ENCODE results near the gene PLEKHA4.
"Not testable (repeated sequence)": the region's sequence is repeated elsewhere in the genome, so short reads cannot be mapped to it uniquely, and the experiment has no call there.

PLEKHA4 gene

DNA sequence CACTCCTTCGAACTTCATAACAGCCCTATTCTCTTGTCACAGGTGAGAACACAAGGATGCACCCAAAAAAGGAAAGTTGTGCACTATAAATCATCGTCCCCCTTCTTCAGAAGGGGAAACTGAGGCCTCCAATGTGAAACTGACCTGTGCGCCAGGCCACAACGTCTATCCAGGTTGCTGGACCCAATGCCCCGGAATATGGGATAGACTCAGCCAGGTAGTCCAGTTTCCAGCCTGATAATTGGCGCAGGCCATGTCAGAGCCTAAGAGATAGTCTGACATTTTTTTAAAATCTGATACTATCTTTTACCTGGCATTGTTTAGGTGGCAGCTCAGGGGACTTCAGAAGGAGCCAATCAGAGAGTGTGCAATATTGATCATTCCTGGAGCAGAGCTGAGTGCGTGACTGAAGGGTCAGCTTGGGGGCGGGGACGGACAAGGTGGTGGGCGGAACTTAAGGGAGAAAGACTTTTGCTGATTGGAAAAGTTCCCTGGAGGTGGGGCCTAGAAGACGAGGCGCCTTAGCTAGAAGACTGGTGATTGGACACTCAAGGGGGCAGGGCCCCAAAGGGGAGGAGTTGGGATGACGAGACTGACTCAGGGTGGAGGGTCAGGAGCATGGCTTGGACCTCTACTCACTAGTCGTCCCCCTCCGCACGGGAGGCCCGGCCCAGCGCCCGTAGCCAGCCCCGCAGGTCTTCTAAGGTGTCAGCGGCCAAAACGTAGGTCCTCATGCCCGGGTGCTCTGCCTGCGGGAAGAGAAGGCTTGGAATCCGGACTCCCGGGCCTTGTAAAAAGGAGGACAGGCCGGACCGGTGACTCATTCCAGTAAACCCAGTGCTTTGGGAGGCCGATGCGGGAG, 8.5 kb downstream of the PLEKHA4 start:
- no peak for DNase-seq

DNA sequence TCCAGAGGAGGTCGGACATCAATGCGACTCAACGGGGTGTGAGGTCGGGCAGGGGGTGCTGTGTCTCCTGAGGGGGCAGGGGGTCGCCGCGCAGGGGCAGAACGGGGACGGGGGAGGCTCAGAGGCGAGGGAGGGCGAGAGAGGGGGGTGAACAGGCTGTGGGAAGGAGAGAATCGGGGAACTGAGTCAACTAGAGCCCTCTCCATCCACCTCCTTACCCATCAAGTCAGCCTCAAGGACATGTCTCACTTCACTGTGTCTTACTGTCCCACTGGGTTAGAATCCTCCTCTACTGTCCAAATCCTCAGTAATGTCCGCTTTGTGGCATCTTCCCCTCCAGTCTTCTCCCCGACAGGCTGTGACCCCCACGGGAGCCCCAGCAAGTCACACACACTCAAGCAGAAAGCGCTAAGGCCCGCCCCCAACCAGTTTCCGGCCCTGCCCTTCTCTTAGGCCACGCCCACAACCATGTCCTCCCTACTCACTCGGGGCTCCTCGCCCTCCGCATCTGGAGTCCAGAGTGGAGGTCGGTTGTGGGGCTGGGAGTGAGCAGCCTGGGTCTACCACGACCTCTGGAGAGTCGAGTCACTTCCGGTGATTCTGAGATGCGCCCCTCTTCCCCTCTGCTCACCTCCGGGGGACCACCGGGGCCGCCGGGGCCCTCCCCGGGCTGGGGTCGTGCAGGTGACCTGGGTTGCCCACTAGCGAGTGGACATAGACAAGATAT, 9.3 kb downstream of the PLEKHA4 start:
- DNase-seq = no peak

GRCh38 chr19:48856921-48857320, 11.5 kb downstream of the PLEKHA4 start:
- DNase-seq = no peak

GRCh38 chr19:48854103-48854502, 14.3 kb downstream of the PLEKHA4 start:
- DNase-seq = no peak

GRCh38 chr19:48853483-48853882, 14.9 kb downstream of the PLEKHA4 start:
- DNase-seq = no peak

DNA sequence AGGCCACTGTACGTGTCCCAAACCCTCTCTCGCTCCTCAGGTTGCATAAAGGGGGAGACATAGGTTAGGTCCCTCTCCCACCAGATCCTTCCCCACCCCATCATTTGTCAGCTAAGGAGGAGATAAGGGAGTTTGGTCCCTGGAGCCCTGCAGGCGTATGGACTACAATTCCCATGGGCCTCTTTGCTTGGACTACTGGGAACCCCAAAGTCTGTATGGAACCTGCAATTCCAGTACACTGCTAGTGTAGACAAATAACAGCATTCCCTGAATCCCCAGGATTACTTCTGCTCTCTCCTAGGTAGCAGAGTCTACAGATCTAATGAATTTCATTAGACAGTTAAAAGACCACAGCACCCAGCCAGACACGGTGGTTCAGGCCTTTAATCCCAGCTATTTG, 16.1 kb downstream of the PLEKHA4 start:
- DNase-seq = no peak

- DNase-seq = not testable (repeated sequence)
These were observed 21.8 kb downstream of the PLEKHA4 start for GRCh38 chr19:48846659-48847058.

- no peak for DNase-seq
These were observed 23.0 kb downstream of the PLEKHA4 start for GRCh38 chr19:48845384-48845783.

DNA sequence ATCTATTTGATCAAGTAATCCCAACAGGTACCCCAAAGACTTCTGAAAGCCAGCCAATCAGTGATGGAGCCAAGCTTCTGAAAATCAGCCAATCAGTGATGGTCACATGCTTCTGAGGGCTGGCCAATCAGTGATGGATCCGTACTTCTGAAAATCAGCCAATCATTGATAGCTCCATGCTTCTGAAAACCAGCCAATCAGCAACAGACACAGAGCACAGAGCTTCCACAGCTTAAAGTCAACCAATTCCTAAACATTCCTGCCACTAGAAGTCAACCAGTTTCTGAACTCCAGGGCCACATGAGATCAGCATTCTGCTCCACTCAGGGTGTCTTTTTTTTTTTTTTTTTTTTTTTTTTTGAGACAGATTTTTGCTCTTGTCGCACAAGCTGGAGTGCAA, 23.9 kb downstream of the PLEKHA4 start:
- DNase-seq = no peak

- DNase-seq = no peak
These were observed 25.6 kb downstream of the PLEKHA4 start for GRCh38 chr19:48842789-48843162.

DNA sequence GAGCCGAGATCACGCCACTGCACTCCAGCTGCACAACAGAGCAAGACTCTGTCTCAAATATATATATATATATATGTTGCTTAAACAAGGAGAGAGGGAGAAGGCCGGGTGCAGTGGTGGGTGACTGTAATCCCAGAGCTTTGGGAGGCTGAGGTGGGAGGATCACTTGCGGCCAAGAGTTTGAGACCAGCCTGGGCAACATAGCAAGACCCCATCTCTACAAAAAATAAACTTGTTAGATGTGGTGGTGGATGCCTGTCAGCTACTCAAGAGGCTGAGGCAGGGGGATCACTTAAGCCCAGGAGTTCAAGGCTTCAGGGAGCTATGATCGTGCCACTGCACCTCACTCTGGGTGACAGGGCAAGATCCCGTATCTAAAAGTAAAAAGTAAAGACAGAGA, 26.8 kb downstream of the PLEKHA4 start:
- no peak for DNase-seq

- DNase-seq = no peak
These were observed 27.4 kb downstream of the PLEKHA4 start for GRCh38 chr19:48841047-48841446.

DNA sequence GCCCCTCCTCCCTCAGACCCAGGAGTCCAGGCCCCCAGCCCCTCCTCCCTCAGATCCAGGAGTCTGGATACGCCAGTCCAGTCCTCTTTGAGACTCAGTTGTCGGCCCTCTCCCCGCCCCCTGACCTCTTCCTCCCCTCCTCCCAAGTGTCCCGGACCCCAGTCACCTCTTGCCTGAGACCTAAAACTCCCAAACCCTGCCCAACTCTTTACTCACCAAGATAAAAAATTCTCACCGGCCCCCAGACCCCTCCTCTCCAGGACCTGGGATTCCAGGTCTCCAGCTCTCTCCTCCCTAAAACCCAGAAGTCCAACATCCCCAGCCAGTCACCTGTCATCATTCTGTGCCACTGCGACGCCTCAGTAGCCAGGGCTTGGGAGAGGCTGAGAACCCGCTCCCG, 30.7 kb downstream of the PLEKHA4 start:
- DNase-seq = no peak

DNA sequence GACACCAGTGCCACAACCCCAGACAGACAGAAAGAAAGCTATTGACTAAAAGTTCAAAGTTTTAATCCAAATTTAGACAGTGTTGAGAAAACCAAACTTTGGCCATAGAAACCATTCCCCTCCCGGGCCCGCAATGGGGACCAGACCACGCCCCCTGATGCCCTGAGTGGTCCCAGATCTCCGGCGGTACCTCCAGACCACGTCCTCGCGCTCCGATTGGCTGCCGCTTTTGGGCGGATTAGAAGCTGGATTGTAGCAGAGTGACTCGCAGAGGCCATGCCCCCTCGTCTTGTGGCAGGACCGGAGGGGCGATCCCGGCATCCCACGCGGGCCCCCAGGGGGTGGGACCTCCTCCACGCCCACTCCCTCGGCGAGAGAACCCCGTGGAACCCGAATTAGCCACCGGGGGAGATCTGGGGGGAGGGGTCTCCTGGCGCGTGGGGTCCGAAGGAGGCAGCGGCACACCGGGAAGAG, 31.3 kb downstream of the PLEKHA4 start:
- DNase-seq = no peak

DNA sequence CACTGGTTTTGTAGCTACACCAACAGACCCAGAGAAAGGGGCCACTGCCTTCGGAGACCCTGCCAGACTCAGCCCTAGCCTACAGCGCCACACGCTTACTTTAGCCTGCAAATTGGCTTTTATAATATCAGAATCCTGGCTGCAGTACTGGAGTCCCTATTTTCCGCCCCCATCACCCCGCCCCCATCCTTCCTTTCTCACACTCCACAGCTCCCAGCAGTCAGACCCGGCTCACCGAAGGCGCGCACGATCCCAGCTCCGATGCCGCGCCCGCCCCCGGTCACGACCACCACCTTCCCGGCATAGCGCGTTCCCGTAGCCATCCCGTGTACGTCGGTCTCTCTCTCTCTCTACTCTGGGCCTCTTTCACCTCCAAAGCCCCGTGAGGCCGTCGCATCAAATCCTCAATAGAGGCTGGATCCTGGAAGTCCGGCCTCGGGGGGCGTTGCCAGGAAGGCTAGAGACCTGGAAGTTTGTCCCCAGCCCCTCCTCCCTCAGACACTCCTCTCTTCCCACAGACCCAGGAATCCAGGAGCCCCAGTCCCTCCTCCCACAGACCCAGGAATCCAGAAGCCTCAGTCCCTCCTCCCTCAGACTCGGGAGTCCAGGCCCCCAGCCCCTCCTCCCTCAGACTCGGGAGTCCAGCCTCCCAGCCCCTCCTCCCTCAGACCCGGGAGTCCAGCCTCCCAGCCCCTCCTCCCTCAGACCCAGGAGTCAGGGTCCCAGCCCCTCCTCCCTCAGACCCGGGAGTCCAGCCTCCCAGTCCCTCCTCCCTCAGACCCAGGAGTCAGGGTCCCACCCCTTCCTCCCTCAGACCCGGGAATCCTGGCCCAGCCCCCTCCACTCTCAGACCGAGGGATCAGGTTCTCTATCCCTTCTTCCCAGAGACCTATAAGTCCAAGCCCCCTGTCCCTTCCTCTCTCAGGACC, 32.1 kb downstream of the PLEKHA4 start, which contains the start of gene HSD17B14:
HSD17B14 (minus strand) TSS at position 403 of the 929 bp plus-strand sequence; CDS start at position 323, 80 bp downstream.
- no peak for DNase-seq

GRCh38 chr19:48835734-48836088, 32.7 kb downstream of the PLEKHA4 start:
- peak; percentile 60 for DNase-seq

DNA sequence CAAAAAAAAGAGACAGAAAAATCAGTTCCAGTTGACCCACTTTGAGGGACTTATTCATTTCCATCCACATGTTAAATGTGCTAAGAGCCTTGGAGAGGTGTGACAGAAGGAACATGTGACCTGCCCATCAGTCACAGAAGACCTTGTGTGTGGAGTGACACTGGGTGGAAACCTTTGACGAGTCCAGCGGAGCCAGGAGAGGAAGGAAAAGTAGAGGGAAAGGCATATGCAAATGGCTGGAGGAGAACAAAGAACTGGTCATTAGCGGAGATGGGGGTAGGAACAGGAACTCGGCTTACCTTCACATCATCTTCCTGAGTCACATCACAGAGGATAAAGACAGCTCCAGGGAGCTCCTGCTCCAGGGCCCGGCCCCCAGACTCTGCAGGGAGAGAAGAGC, 34.4 kb downstream of the PLEKHA4 start:
- DNase-seq = no peak

- DNase-seq = no peak
These were observed 35.4 kb downstream of the PLEKHA4 start for GRCh38 chr19:48833049-48833448.

- DNase-seq = no peak
These were observed 37.5 kb downstream of the PLEKHA4 start for GRCh38 chr19:48830965-48831364.

DNA sequence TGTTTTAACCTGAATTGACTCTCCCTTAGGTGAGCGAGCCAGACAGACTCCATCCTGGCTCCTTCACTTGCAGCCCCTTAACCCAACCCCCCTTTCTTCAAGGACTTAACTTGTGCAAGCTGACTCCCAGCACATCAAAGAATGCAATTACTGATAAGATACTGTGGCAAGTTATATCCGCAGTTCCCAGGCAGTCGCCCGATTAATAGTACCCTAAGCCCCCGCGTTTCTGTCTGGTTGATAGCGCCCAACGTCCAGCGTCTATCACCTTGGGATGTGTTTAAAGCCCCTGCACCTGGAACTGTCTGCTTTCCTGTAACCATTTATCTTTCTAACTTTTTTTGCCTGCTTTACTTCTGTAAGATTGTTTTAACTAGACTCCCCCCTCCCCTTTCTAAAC, 38.3 kb downstream of the PLEKHA4 start:
- DNase-seq = no peak

- no peak for DNase-seq
These were observed 41.8 kb downstream of the PLEKHA4 start for GRCh38 chr19:48826606-48827020.

DNA sequence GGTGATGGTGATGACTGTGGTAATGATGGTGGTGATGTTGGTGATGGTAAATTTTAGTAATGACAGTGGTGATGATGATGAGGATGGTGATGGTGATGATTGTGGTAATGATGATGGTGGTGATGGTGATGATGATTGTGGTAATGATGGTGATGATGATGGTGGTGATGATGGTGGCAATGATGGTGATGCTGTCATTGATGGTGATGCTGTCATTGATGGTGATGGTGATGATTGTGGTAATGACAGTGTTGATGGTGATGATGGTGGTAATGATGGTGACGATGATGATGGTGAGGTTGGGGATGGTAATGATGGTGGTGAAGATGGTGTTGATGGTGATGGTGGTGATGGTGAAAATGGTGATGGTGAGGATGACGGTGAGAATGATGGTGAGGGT, 45.9 kb downstream of the PLEKHA4 start:
- no peak for DNase-seq

- DNase-seq = no peak
These were observed 46.8 kb downstream of the PLEKHA4 start for GRCh38 chr19:48821633-48822032.
